MM.1S (cell line): ENCODE data around the gene LNX1.

Experiments
- CTCF ChIP-seq: fragments of 300-600 bp; sonication (generic); IDR thresholded peaks from 2 replicates; pipeline ENCODE4 v1.5.1; 2016; ENCODE audit warnings: antibody characterized with exemption, low read length, mixed read lengths
- EZH2 ChIP-seq: fragments of 300-600 bp; sonication (generic); optimal IDR thresholded peaks from 2 replicates; pipeline ENCODE3; 2017; ENCODE audit warnings: low read depth, mild to moderate bottlenecking, antibody characterized with exemption, low read length, mixed read lengths

DNA sequence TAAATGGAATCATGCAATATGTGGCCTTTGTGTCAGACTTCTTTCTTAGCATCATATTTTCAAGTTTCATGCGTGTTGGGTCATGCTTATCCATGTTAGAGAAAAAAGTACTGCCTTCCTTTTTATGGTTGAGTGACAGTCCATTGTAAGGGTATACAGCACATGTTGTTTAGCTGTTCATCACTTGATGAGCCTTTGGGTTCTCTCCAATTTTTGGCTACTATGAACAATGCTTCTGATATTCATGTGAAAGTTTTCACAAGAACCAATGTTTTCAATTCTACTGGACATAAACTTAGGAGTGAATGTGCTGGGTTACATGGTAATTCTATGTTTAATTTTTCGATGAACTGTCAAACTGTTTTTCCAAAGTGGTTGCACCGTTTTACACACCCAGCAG is 28.1 kb upstream of the LNX1 start:
- TF ChIP-seq EZH2 = no peak
- TF ChIP-seq CTCF = no peak
